ENCODE measurements around the gene MMAA.

Gene MMAA

DNA sequence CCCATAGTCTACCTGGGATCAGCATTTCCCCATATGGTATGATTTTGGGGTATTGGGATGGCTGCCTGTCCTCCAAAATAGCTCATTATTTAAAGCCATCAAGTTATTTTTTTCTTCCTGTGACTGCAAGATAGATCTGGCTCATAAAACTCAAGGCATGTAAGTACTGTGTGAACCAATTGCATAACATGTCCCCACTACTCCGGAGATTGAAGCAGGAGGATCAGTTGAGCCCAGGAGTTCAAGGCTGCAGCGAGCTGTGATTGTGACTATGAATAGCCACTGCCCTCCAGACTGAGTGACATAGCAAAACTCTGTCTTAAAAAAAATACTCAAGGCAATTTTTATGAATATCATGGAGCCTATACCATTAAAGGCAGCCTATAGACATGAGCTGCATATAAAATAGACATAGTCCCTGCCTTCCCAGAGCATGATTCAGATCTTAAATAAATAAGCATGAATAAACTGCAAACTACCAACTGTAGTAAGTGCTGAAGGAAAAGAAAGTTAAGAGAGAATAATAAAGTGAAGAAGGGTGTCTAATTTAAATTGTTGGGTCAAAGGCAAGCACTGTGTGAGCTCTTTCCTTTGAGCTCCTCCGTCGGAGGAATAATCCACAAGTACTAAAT lies 16.9 kb upstream of the MMAA start:
- TF ChIP-seq, protein P1, sequence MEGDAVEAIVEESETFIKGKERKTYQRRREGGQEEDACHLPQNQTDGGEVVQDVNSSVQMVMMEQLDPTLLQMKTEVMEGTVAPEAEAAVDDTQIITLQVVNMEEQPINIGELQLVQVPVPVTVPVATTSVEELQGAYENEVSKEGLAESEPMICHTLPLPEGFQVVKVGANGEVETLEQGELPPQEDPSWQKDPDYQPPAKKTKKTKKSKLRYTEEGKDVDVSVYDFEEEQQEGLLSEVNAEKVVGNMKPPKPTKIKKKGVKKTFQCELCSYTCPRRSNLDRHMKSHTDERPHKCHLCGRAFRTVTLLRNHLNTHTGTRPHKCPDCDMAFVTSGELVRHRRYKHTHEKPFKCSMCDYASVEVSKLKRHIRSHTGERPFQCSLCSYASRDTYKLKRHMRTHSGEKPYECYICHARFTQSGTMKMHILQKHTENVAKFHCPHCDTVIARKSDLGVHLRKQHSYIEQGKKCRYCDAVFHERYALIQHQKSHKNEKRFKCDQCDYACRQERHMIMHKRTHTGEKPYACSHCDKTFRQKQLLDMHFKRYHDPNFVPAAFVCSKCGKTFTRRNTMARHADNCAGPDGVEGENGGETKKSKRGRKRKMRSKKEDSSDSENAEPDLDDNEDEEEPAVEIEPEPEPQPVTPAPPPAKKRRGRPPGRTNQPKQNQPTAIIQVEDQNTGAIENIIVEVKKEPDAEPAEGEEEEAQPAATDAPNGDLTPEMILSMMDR (IDR thresholded peaks at IDR 0.05; ENCODE audit: borderline replicate concordance, control extremely low read depth, extremely low read depth, insufficient read depth, missing control alignments): no peak
- DNase-seq (ENCODE audit: low spot score): no peak
- in situ Hi-C loops (cut with MboI; ENCODE audit: low sequenced_read_pairs, unreplicated experiment): loop anchor here (10.0 kb wide), 1 partner anchor 367 kb away; no protein-coding TSS in a partner anchor

DNA sequence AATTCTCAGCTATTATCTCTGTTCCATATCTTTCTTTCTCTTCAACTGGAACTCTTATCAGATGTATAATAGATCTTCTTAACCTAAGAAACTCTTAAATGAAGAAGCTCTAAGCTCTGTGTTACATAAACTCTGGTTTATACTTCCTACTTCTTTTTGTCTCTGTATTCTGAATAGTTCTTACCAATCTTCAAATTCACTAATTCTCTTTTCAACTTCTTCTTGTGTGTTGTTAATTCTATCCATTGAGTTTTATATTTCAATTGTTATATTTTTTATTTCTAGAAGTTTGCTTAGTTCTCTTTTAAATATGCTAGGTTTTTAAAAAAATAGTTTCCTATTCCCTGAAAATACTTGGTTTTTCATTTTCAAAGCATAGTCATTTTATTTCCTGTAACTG lies 13.2 kb upstream of the MMAA start:
- in situ Hi-C loops (cut with MboI; ENCODE audit: low sequenced_read_pairs, unreplicated experiment): loop anchor here (10.0 kb wide), 1 partner anchor 371 kb away; no protein-coding TSS in a partner anchor
- TF ChIP-seq, protein P1 (IDR thresholded peaks at IDR 0.05; ENCODE audit: borderline replicate concordance, control extremely low read depth, extremely low read depth, insufficient read depth, missing control alignments): no peak
- no peak for DNase-seq (ENCODE audit: low spot score)

DNA sequence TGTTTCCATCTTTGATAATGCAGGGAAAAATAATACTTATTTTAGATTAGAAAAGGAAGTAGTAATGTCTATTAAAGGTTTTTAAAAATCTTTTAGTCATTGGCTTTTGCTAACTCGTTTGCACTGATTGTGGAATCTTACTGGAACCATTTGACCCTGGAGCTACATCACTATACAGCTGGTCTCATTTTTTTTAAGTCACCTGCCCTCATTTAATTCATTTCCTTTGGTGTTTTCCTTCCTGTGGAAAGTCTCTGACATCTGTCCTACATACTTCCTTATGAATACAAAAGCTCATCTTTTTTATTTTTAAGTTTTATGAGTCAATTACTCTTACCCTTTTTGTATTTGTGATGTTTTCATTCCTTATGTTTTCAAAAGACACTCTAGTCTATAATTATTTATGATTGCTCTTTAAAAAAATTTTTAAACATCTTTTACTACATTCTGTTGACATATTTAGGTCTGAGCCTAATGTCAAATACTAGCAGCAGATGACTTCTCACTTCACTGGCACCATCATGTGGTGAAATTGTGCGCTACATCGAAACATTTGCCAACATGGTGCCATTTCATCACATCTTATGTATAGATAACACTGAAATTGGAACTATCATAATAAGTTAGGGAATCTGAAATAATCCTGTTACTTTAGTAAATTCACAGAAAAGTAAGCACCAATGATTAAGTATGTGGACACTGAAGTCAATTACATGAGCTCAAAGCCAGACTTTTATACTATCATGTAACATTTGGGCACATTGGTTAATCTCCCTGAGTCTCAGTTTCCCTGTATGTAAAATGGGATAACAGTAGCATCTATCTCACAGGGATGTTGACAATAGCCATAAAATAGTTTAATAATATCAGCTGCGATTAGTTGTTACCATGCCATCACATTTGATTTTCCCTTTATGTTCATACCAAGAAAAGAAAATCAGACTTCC lies 9.4 kb upstream of the MMAA start:
- TF ChIP-seq, protein P1 (IDR thresholded peaks at IDR 0.05; ENCODE audit: borderline replicate concordance, control extremely low read depth, extremely low read depth, insufficient read depth, missing control alignments): peak; percentile 64
- DNase-seq (ENCODE audit: low spot score): peak; percentile 49
- in situ Hi-C loops (cut with MboI; ENCODE audit: low sequenced_read_pairs, unreplicated experiment): loop anchor here (10.0 kb wide), 1 partner anchor 375 kb away; no protein-coding TSS in a partner anchor

DNA sequence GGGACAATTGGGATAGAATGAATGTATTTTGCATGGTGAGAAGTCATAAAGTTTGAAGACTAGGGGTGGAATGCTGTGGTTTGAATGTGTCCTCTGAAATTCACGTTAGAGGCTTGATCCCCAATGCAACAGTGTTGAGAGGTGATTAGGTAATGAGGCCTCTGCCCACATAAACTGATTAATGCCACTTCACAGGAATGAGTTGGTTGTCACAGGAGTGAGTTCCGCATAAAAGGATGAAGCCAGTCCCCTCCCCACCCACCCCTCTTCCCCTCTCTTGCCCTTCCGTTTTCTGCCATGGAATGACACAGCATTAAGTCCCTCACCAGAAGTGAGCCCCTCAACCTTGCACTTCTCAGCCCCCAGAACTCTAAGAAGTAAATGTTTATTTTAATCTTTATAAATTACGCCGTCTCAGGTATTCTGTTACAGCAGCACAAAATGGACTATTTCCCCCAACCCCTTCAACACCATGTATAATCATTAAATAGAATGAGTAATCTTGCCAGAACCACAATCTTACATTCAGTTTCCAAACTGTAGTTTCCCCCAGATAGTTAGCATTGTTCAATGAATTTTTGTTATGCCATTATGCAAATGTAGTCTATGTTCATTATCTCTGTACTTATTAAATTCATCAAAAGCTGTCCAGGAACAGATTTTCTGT lies 5.5 kb upstream of the MMAA start:
- in situ Hi-C loops (cut with MboI; ENCODE audit: low sequenced_read_pairs, unreplicated experiment): no loop called here
- DNase-seq (ENCODE audit: low spot score): no peak
- TF ChIP-seq, protein P1 (IDR thresholded peaks at IDR 0.05; ENCODE audit: borderline replicate concordance, control extremely low read depth, extremely low read depth, insufficient read depth, missing control alignments): no peak

DNA sequence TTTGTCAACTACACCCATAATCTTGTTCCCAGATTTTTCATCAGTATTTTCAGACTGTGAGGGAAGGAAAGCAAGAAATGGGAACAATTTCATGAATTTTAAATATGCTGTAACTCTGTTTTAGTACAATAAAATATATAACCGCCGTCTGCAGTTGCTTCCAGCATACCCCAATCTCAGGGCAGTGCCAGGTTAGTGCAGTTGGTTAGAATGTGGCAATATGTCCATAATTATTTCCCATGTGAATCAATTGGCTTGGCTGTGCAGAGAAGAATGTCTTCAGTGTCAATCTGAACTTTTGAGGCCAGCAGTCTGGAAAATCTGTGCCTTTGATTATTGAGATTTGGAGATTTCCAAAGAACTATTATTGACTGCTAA lies 5.0 kb upstream of the MMAA start:
- TF ChIP-seq, protein P1 (IDR thresholded peaks at IDR 0.05; ENCODE audit: borderline replicate concordance, control extremely low read depth, extremely low read depth, insufficient read depth, missing control alignments): no peak
- in situ Hi-C loops (cut with MboI; ENCODE audit: low sequenced_read_pairs, unreplicated experiment): no loop called here
- no peak for DNase-seq (ENCODE audit: low spot score)

DNA sequence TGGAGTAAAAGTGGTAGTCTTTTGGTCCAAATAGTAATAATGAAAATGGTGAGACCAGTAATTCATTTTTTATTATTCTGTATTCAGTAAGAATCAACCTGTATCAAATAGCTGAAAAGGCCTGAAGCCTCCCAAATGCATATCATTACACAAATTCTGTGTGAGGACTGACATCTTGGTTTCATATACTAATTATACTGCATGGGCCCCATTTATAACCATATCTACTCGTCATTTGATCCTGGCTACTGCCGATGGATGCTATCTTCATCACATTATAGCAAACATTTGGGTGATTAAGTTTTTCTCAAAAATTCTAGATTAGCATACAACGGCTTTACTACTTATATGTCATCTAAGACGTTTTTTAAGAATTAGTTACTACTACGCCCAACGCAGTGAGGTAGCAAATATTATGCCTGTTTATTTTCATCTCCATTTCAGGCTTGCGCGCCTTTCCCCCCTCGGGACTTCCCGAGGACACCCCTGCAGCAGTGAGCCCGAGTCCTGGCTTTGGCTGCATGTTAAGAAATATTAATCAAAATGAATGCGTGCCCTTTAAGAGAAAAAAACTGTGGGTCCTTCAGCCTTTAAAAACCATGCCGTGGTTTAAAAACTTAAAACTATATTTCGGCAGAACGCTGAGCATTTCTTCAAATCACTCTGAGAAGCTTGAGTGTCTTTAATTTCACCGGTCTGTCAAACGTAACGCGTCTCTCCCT lies 814 bp upstream of the MMAA start:
- TF ChIP-seq, protein P1 (IDR thresholded peaks at IDR 0.05; ENCODE audit: borderline replicate concordance, control extremely low read depth, extremely low read depth, insufficient read depth, missing control alignments): no peak
- in situ Hi-C loops (cut with MboI; ENCODE audit: low sequenced_read_pairs, unreplicated experiment): no loop called here
- peak; percentile 31 for DNase-seq (ENCODE audit: low spot score)
